Vagina (tissue), 2 donors: Measurements from ENCODE around the gene SLC9A9.

Source experiments
- CTCF ChIP-seq, 3 experiments: fragments of 450-650 bp in 2 of 3; fragments of 200-600 bp in 1 of 3; sonication (generic) in 1 of 3; IDR thresholded peaks; one replicate each; pipeline ENCODE4 v1.5.1; 2017 to 2019; ENCODE audit warnings: antibody characterized with exemption in 3 of 3, mild to moderate bottlenecking in 2 of 3, moderate library complexity in 2 of 3
- POLR2A ChIP-seq, 2 donors: fragments of 450-650 bp; IDR thresholded peaks; one replicate each; pipeline ENCODE4 v1.6.1; 2017; ENCODE audit warnings: antibody characterized with exemption in 2 of 2, mild to moderate bottlenecking in 2 of 2, moderate library complexity in 2 of 2
- POLR2AphosphoS5 ChIP-seq, 2 donors: sonication (generic); formaldehyde crosslinking; IDR thresholded peaks; one replicate each; pipeline ENCODE4 v1.9.0; 2017; ENCODE audit warnings: antibody characterized with exemption in 2 of 2, mild to moderate bottlenecking in 2 of 2, low read depth in 1 of 2; ENCODE audit not compliant: insufficient read depth in 1 of 2

- no peak for TF ChIP-seq CTCF (IDR thresholded peaks at IDR 0.05)
- no peak for TF ChIP-seq POLR2A (IDR thresholded peaks at IDR 0.05)
- no peak for TF ChIP-seq POLR2AphosphoS5 (IDR thresholded peaks at IDR 0.05; ENCODE audit: insufficient read depth in 1 of 2, low read depth in 1 of 2)
Observed at GRCh38 chr3:143856252-143856970, 8.1 kb upstream of the SLC9A9 start.
